MCF 10A (cell line): ENCODE measurements around the gene GATA5. TPM values are rescaled to one million over a fixed set of nuclear protein-coding genes. Genes with fewer than 3 reads are reported as not detected.

Experiments
- BruUV-seq: library from RNA; stranded (reverse); fragments of 400-500 nt; replicated peaks from 2 replicates; lab custom pipeline; 2021; lab: Mats Ljungman, UMichigan
- CTCF ChIA-PET: fragments of 300-600 bp; sonication (Branson Sonifier 250); formaldehyde crosslinking; extraction: SDS; loops from one replicate; lab custom pipeline; 2021; ENCODE audit warnings: antibody characterized with exemption, inconsistent platforms; lab: Yijun Ruan, JAX
- POLR2A ChIA-PET: fragments of 300-600, 350-650 bp; sonication (Branson Sonifier 250); formaldehyde crosslinking; extraction: SDS; loops from one replicate; lab custom pipeline; 2020; ENCODE audit warnings: antibody characterized with exemption, inconsistent platforms; lab: Yijun Ruan, JAX
- DNase-seq: peaks from one replicate; pipeline ENCODE4 v3.0.0-alpha.2; 2018; ENCODE audit not compliant: unreplicated experiment
- H3K27ac Mint-ChIP-seq: one replicate; pipeline ENCODE4 v1.8.0; 2022; ENCODE audit warnings: mild to moderate bottlenecking, low read depth, mixed read lengths; ENCODE audit not compliant: unreplicated experiment
- H3K27me3 Mint-ChIP-seq: one replicate; pipeline ENCODE4 v1.8.0; 2022; ENCODE audit warnings: mixed read lengths; ENCODE audit not compliant: insufficient read depth, unreplicated experiment
- H3K36me3 Mint-ChIP-seq: one replicate; pipeline ENCODE4 v1.8.0; 2022; ENCODE audit warnings: mild to moderate bottlenecking, moderate library complexity, mixed read lengths; ENCODE audit not compliant: insufficient read depth, unreplicated experiment
- H3K4me1 Mint-ChIP-seq: one replicate; pipeline ENCODE4 v1.8.0; 2022; ENCODE audit warnings: mixed read lengths; ENCODE audit not compliant: insufficient read depth, unreplicated experiment
- H3K4me3 Mint-ChIP-seq: one replicate; pipeline ENCODE4 v1.8.0; 2022; ENCODE audit warnings: mild to moderate bottlenecking, moderate library complexity, mixed read lengths; ENCODE audit not compliant: unreplicated experiment
- H3K9me3 Mint-ChIP-seq: one replicate; pipeline ENCODE4 v1.8.0; 2022; ENCODE audit warnings: mixed read lengths; ENCODE audit not compliant: unreplicated experiment
- intact Hi-C: fragments of 100-400 bp; cut with micrococcal nuclease; formaldehyde crosslinking; loops from 2 replicates; pipeline ENCODE4 v1.14.1; 2022
- total RNA-seq: library from RNA; stranded (reverse); gene quantifications from 2 replicates; pipeline ENCODE4 v1.2.3, GENCODE V29; 2022
- TF ChIP-seq, protein P1 (sequence below): fragments of 200-600 bp; IDR thresholded peaks from one replicate; pipeline ENCODE4 v1.8.0; 2022; ENCODE audit warnings: antibody characterized with exemption, mild to moderate bottlenecking; ENCODE audit not compliant: unreplicated experiment

GATA5 gene
- total RNA-seq, 1 experiment from 2014 or later = not detected

DNA sequence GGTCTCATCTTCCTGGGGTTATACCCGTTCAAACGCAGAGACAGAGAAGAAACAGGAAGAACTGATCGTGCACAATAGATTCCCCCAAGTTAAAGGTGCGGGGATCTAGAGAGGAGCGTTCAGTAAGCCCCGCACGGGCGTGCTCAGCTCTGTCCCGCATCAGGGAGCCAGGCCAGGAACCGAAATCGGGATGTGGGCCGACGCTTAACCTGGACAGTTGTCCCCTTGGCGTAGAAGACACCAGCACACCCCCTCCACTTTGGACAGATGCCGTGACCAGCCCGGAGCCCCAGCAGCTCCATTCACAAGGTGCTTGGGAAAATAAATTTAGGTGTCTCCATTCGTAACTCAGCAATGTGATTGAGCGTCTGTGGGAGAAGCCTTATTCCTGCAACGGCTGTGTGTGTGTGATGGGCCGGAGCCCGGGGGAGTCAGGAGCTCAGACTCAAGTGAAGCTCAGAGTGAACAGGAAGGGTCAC, 24.0 kb upstream of the GATA5 start:
- POLR2A ChIA-PET = interaction anchor here (1.0 to 1.3 kb wide), 3 partner anchors 103 to 204 kb away, joined by 3 to 5 read pairs (median 5); no protein-coding TSS in a partner anchor
- H3K9me3 Mint-ChIP-seq = peaks cover 8% of the 10 kb centered on the region

DNA sequence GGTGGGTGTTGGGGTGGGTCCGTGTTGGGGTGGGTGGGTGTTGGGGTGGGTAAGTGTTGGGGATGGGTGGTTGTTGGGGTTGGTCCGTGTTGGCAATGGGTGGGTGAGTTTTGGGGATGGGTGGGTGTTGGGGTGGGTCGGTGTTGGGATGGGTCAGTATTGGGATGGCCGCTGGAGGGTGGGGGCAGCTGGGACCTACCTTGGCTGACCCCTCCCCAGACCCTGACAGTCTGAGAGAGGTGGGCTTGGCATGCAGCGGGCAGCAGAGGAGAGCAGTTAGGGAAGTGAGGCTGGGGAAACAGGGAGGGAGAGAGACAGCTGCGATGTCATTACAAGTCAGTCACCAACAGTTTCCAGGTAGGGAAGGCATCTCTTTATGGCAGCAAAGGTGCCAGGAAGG, 23.1 kb upstream of the GATA5 start:
- no peaks in the 10 kb centered on the region for H3K9me3 Mint-ChIP-seq
- TF ChIP-seq, protein P1, sequence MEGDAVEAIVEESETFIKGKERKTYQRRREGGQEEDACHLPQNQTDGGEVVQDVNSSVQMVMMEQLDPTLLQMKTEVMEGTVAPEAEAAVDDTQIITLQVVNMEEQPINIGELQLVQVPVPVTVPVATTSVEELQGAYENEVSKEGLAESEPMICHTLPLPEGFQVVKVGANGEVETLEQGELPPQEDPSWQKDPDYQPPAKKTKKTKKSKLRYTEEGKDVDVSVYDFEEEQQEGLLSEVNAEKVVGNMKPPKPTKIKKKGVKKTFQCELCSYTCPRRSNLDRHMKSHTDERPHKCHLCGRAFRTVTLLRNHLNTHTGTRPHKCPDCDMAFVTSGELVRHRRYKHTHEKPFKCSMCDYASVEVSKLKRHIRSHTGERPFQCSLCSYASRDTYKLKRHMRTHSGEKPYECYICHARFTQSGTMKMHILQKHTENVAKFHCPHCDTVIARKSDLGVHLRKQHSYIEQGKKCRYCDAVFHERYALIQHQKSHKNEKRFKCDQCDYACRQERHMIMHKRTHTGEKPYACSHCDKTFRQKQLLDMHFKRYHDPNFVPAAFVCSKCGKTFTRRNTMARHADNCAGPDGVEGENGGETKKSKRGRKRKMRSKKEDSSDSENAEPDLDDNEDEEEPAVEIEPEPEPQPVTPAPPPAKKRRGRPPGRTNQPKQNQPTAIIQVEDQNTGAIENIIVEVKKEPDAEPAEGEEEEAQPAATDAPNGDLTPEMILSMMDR = no peak
- ChIA-PET CTCF (interaction anchor here (0.5 to 2.3 kb wide), 21 partner anchors 8 to 309 kb away, joined by 3 to 63 read pairs (median 7); no protein-coding TSS in a partner anchor), POLR2A (no interaction called here)
- H3K27me3 Mint-ChIP-seq = no peaks in the 10 kb centered on the region
- H3K27ac Mint-ChIP-seq = no peak overlapping the region
- DNase-seq = no peak
- BruUV-seq = no TSS peak
- no peaks in the 10 kb centered on the region for H3K36me3 Mint-ChIP-seq
- H3K4me1 Mint-ChIP-seq = peaks cover 19% of the 10 kb centered on the region
- intact Hi-C loops = no loop called here
- H3K4me3 Mint-ChIP-seq = no peak overlapping the region

More for the DNA sequence above, 24.0 kb upstream of the GATA5 start:
- Mint-ChIP-seq H3K4me3 (no peak overlapping the region), H3K36me3 (no peaks in the 10 kb centered on the region), H3K4me1 (peaks cover 19% of the 10 kb centered on the region), H3K27me3 (no peaks in the 10 kb centered on the region), H3K27ac (no peak overlapping the region)
- DNase-seq = no peak
- BruUV-seq = no TSS peak
- TF ChIP-seq, protein P1 = no peak
- intact Hi-C loops = loop anchor here (1.0 to 5.0 kb wide), 3 partner anchors 103 to 292 kb away; no protein-coding TSS in a partner anchor
- CTCF ChIA-PET = interaction anchor here (0.6 to 2.3 kb wide), 57 partner anchors 9 to 563 kb away, joined by 3 to 63 read pairs (median 4); no protein-coding TSS in a partner anchor

DNA sequence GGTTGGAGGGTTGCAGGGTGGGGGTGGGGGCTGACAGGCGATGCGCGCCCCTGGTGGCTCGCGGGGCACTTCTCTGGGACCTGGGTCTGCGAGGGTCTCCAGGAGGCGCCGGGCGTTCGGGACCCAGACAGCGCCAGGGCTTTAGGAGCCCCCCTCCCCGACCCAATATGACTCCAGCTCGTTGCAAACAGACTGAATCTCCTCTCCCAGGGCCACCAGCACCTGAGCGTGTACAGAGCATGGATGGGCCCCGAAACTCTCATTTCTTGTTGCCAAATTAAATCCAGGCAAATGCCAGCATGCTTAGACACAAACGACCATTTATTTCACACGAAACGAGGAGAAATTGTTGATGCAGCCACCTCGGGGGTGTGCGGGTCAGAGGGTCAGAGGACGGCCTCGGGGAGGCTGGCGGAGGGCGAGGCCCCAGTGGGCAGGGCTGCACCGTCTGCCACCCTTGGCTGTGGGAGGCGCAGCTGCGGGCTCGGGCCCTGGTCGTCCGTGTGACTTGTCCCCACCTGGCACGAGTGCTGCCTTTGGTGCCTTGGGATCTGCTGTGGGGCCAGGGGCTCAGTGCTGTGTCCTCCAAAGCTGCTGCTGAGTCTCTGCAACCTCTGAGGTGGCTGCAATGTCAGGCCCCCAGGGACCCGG, 20.9 kb upstream of the GATA5 start:
- no peak for DNase-seq
- BruUV-seq = no TSS peak
- no peaks in the 10 kb centered on the region for H3K27me3 Mint-ChIP-seq
- intact Hi-C loops = no loop called here
- POLR2A ChIA-PET = no interaction called here
- H3K4me1 Mint-ChIP-seq = peaks cover 12% of the 10 kb centered on the region
- no peak overlapping the region for H3K27ac Mint-ChIP-seq
- H3K9me3 Mint-ChIP-seq = no peaks in the 10 kb centered on the region
- CTCF ChIA-PET = interaction anchor here (0.6 to 1.7 kb wide), 6 partner anchors 87 to 244 kb away, joined by 3 to 10 read pairs (median 4); no protein-coding TSS in a partner anchor
- H3K4me3 Mint-ChIP-seq = no peak overlapping the region
- TF ChIP-seq, protein P1 = peak; percentile 85
- H3K36me3 Mint-ChIP-seq = no peaks in the 10 kb centered on the region

DNA sequence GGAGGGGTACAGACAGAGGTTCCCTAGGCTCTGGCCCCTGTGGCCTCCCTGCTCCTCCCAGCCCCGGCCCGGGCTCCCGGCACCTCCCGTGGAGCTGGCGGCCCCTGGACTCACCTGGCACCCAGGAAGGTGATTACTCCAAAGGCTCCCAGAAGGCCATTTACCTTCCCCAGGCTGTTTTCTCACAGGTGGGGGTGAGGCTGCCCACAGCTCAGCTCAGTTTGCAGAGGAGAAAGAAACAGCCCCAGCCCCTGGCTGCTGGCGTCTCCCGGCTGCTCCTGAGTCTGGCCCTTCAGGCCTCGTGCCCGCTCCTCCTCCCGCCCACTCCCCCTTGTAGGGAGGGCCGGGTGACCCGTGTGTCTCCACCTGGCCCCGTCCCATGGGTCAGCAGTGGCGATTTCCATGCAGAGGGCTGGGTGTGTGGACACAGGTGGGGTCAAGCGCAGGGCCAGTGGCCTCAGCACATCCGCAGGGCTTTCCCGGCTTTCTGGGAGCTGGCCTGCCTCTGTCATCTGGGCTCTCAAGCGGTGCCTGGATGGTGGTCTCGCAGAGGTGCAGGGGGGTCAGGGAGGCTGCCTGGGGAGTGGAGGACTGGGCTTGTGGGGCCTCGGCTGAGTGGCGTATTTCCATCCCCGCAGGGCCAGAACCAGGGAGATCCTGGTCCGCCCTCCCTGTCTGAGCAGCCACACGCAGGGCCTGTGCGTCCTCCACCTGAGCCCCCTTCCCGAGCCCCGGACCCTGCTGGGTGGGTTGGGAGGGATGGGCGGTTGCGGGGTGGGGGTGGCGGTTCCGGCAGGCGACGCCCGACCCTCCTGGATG, 20.2 kb upstream of the GATA5 start:
- BruUV-seq = no TSS peak
- TF ChIP-seq, protein P1 = no peak
- ChIA-PET POLR2A (no interaction called here), CTCF (interaction anchor here (0.6 to 1.7 kb wide), 5 partner anchors 12 to 153 kb away, joined by 3 to 10 read pairs (median 4); no protein-coding TSS in a partner anchor)
- Mint-ChIP-seq H3K9me3 (no peaks in the 10 kb centered on the region), H3K4me3 (no peak overlapping the region), H3K4me1 (peaks cover 9% of the 10 kb centered on the region), H3K36me3 (no peaks in the 10 kb centered on the region), H3K27me3 (no peaks in the 10 kb centered on the region), H3K27ac (no peak overlapping the region)
- intact Hi-C loops = no loop called here
- no peak for DNase-seq
